IMR-90 (cell line): ENCODE measurements around the gene SLC12A8. TPM values are rescaled to one million over a fixed set of nuclear protein-coding genes. Genes with fewer than 3 reads are reported as not detected.

ENCODE experiments used
- ATAC-seq: fragments of 200-7000 bp; cut with Tn5 transposase; 2 replicates; pipeline ENCODE4 v1.9.1; 2020; ENCODE audit warnings: low read depth, mild to moderate bottlenecking, moderate library complexity
- BruUV-seq: library from RNA; stranded (reverse); fragments of 400-500 nt; replicated peaks from 2 replicates; lab custom pipeline; 2021; lab: Mats Ljungman, UMichigan
- CTCF ChIA-PET: fragments of 300-600 bp; formaldehyde crosslinking; extraction: SDS; loops from one replicate; lab custom pipeline; 2021; ENCODE audit warnings: antibody characterized with exemption; lab: Yijun Ruan, JAX
- POLR2A ChIA-PET: fragments of 300-600 bp; sonication (Branson Sonifier 250); formaldehyde crosslinking; loops from one replicate; lab custom pipeline; 2022; ENCODE audit warnings: antibody characterized with exemption; ENCODE audit not compliant: unreplicated experiment; lab: Charles Lee
- DNase-seq: peaks from one replicate; pipeline ENCODE4 v3.0.0; 2013
- H2AFZ ChIP-seq: replicated peaks from 2 replicates; pipeline ENCODE3; 2013; ENCODE audit warnings: low read length, mild to moderate bottlenecking; ENCODE audit not compliant: poor library complexity
- H2AK5ac ChIP-seq: 2 replicates; pipeline ENCODE4 v1.6.1; 2013; ENCODE audit warnings: low read depth, low read length, inconsistent platforms
- H2AK9ac ChIP-seq: replicated peaks from 2 replicates; pipeline ENCODE3; 2013; ENCODE audit warnings: mild to moderate bottlenecking, low read depth, low read length, moderate library complexity; ENCODE audit not compliant: poor library complexity
- H2BK120ac ChIP-seq: 2 replicates; pipeline ENCODE4 v1.6.1; 2013; ENCODE audit warnings: low read depth, low read length, inconsistent platforms
- H2BK15ac ChIP-seq: 3 replicates; pipeline ENCODE4 v1.6.1; 2013; ENCODE audit warnings: low read depth, low read length, inconsistent platforms
- H2BK20ac ChIP-seq: 2 replicates; pipeline ENCODE4 v1.6.1; 2013; ENCODE audit warnings: low read depth, mild to moderate bottlenecking, inconsistent platforms, low read length, moderate library complexity
- H2BK5ac ChIP-seq: 2 replicates; pipeline ENCODE4 v1.6.1; 2013; ENCODE audit warnings: mild to moderate bottlenecking, low read depth, low read length, inconsistent platforms; ENCODE audit not compliant: poor library complexity, severe bottlenecking
- H3K14ac ChIP-seq: replicated peaks from 2 replicates; pipeline ENCODE4 v1.6.1; 2013; ENCODE audit warnings: low read depth, low read length, inconsistent platforms
- H3K18ac ChIP-seq: 2 replicates; pipeline ENCODE4 v1.6.1; 2013; ENCODE audit warnings: low read depth, low read length, control low read depth
- H3K23ac ChIP-seq: 2 replicates; pipeline ENCODE4 v1.6.1; 2013; ENCODE audit warnings: low read depth, low read length, inconsistent platforms
- H3K27ac ChIP-seq: 2 replicates; pipeline ENCODE4 v1.5.1; 2013; ENCODE audit warnings: mild to moderate bottlenecking, control low read depth, low read length; ENCODE audit not compliant: insufficient read depth
- H3K27me3 ChIP-seq: 2 replicates; pipeline ENCODE4 v1.6.1; 2013; ENCODE audit warnings: low read length; ENCODE audit not compliant: control insufficient read depth, insufficient read depth
- H3K36me3 ChIP-seq: 2 replicates; pipeline ENCODE4 v1.6.1; 2013; ENCODE audit warnings: low read length, mixed read lengths; ENCODE audit not compliant: control insufficient read depth, insufficient read depth
- H3K4ac ChIP-seq: 2 replicates; pipeline ENCODE4 v1.6.1; 2013; ENCODE audit warnings: low read depth, low read length, inconsistent platforms
- H3K4me1 ChIP-seq: 2 replicates; pipeline ENCODE4 v1.6.1; 2013; ENCODE audit warnings: low read length, mixed read lengths; ENCODE audit not compliant: control insufficient read depth, insufficient read depth
- H3K4me2 ChIP-seq: 2 replicates; pipeline ENCODE4 v1.6.1; 2013; ENCODE audit warnings: low read depth, mild to moderate bottlenecking, control low read depth, low read length, moderate library complexity
- H3K4me3 ChIP-seq: 2 replicates; pipeline ENCODE4 v1.5.1; 2013; ENCODE audit warnings: low read depth, mild to moderate bottlenecking, control low read depth, low read length, moderate library complexity; ENCODE audit not compliant: insufficient read depth
- H3K56ac ChIP-seq: 2 replicates; pipeline ENCODE4 v1.6.1; 2013; ENCODE audit warnings: low read length, inconsistent platforms; ENCODE audit not compliant: insufficient read depth; ENCODE audit errors: extremely low read depth
- H3K79me1 ChIP-seq, 2 experiments: 2 replicates each; pipeline ENCODE4 v1.6.1; 2013; ENCODE audit warnings: low read length in 2 of 2, inconsistent platforms in 1 of 2, low read depth in 1 of 2
- H3K9ac ChIP-seq: 2 replicates; pipeline ENCODE4 v1.6.1; 2013; ENCODE audit warnings: low read depth, low read length, control low read depth
- H3K9me1 ChIP-seq: 2 replicates; pipeline ENCODE4 v1.6.1; 2013; ENCODE audit warnings: low read length, inconsistent platforms; ENCODE audit not compliant: insufficient read depth
- H3K9me3 ChIP-seq: 2 replicates; pipeline ENCODE4 v1.6.1; 2013; ENCODE audit warnings: low read length; ENCODE audit not compliant: control insufficient read depth, insufficient read depth
- H4K20me1 ChIP-seq: 2 replicates; pipeline ENCODE4 v1.6.1; 2013; ENCODE audit warnings: low read length, inconsistent platforms; ENCODE audit not compliant: insufficient read depth
- H4K5ac ChIP-seq: 2 replicates; pipeline ENCODE4 v1.6.1; 2013; ENCODE audit warnings: mild to moderate bottlenecking, low read depth, low read length, control low read depth
- H4K8ac ChIP-seq, 2 experiments: 2 replicates each; pipeline ENCODE4 v1.6.1; 2013; ENCODE audit warnings: low read depth in 2 of 2, low read length in 2 of 2, control low read depth in 1 of 2, inconsistent platforms in 1 of 2
- H4K91ac ChIP-seq: 2 replicates; pipeline ENCODE4 v1.6.1; 2013; ENCODE audit warnings: low read depth, low read length, inconsistent platforms; ENCODE audit not compliant: insufficient read depth
- BHLHE40 ChIP-seq: fragments of 150-350 bp; IDR thresholded peaks from 2 replicates; pipeline ENCODE4 v1.6.1; 2016; ENCODE audit warnings: mild to moderate bottlenecking, low read depth, low read length
- CEBPB ChIP-seq: IDR thresholded peaks from 2 replicates; pipeline ENCODE4 v1.6.1; 2012; ENCODE audit warnings: low read depth, low read length, improper control_type of control experiment
- CHD1 ChIP-seq: IDR thresholded peaks from 2 replicates; pipeline ENCODE4 v1.6.1; 2012; ENCODE audit warnings: low read depth, low read length, improper control_type of control experiment
- MXI1 ChIP-seq: IDR thresholded peaks from 2 replicates; pipeline ENCODE4 v1.6.1; 2012; ENCODE audit warnings: low read depth, mild to moderate bottlenecking, low read length, moderate library complexity, borderline replicate concordance
- NFE2L2 ChIP-seq: fragments of 150-350 bp; IDR thresholded peaks from 2 replicates; pipeline ENCODE4 v1.6.1; 2016; ENCODE audit warnings: low read depth, mild to moderate bottlenecking, low read length
- POLR2A ChIP-seq: IDR thresholded peaks from 2 replicates; pipeline ENCODE4 v1.6.1; 2012; ENCODE audit warnings: mild to moderate bottlenecking, low read depth, low read length
- RCOR1 ChIP-seq: IDR thresholded peaks from 2 replicates; pipeline ENCODE4 v1.6.1; 2012; ENCODE audit warnings: mild to moderate bottlenecking, low read length, improper control_type of control experiment; ENCODE audit not compliant: insufficient replicate concordance
- RFX5 ChIP-seq: IDR thresholded peaks from 2 replicates; pipeline ENCODE4 v1.8.0; 2012; ENCODE audit warnings: low read depth, mild to moderate bottlenecking, low read length, moderate library complexity
- WGBS, 2 experiments: methylation state at CpG; one replicate each; pipeline versions ENCODE4 v1.1.5 to v1.1.7; 2013; ENCODE audit warnings: missing lambda C conversion rate in 2 of 2; ENCODE audit not compliant: insufficient read length in 1 of 2; ENCODE audit errors: extremely low coverage in 2 of 2; 5-methylcytosine and 5-hydroxymethylcytosine counted together
- dilution Hi-C: fragments of 300-500 bp; cut with HindIII; formaldehyde crosslinking; loops from one replicate; pipeline ENCODE4 v1.14.3; 2018; ENCODE audit warnings: low sequenced_read_pairs; ENCODE audit not compliant: unreplicated experiment
- in situ Hi-C: fragments of 300-500 bp; cut with MboI; formaldehyde crosslinking; loops from 3 replicates; pipeline ENCODE4 v1.14.3; 2019; ENCODE audit warnings: low sequenced_read_pairs, inconsistent platforms, mixed read lengths
- intact Hi-C: fragments of 100-400 bp; cut with micrococcal nuclease; formaldehyde crosslinking; loops from 2 replicates; pipeline ENCODE4 v1.10.0; 2022
- polyA plus RNA-seq, 3 experiments: library from polyadenylated mRNA; depleted of rRNA; stranded (reverse); fragments of >200 nt; gene quantifications; 2 replicates each; pipeline ENCODE4 v1.2.3, GENCODE V29; 2012; ENCODE audit warnings: low replicate concordance in 1 of 3
- total RNA-seq: library from RNA; depleted of rRNA; stranded (reverse); fragments of >200 nt; gene quantifications from 2 replicates; pipeline ENCODE4 v1.2.3, GENCODE V29; 2012
- TF ChIP-seq, protein P1 (sequence below): fragments of 150-350 bp; IDR thresholded peaks from 2 replicates; pipeline ENCODE4 v1.6.1; 2016; ENCODE audit warnings: low read depth, mild to moderate bottlenecking, low read length, moderate library complexity, borderline replicate concordance
- TF ChIP-seq, protein P2 (sequence below): fragments of 150-350 bp; IDR thresholded peaks from 2 replicates; pipeline ENCODE4 v1.6.1; 2017; ENCODE audit warnings: mild to moderate bottlenecking, antibody characterized with exemption, low read length, low read depth
- TF ChIP-seq, protein P3 (sequence below): conservative IDR thresholded peaks from 2 replicates; pipeline ENCODE4 v1.5.1; 2012; ENCODE audit warnings: mild to moderate bottlenecking, low read depth, low read length, improper control_type of control experiment

SLC12A8 gene
- total and polyA plus RNA-seq, 2 of the 4 experiments (the other 2 are of a cell fraction), result 2.2 to 4.3 TPM

DNA sequence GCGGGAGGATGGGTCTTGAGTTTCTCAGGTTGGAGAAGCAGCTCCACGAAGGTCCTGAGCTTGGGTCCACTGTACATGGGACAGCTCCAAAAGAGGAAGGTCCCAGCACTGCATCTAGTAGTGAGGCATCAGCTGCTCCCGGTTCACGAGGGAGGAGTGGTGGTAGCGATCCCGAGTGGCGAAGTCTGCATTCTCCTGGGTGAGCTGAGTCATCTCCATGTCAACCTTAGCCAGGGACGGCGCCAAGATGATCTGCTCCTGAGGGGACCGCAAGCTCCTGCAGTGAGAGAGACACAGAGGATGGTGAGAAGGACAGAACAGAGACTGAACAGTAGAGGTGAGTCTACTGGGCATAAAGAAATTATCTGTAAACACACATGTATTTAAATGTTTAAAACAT, 128.8 kb downstream of the SLC12A8 start:
- H2BK120ac ChIP-seq, result peak overlapping the region; percentile 54; the same call in 1 of the 2 replicates
- 0 out of 3 replicates have a peak overlapping the region, but pooled peaks have one; percentile 84 for H2BK15ac ChIP-seq
- H3K4me1 ChIP-seq, result peaks cover 21% of the 10 kb centered on the region
- DNase-seq (no peak), ATAC-seq (no peak)
- H4K91ac ChIP-seq, result peak overlapping the region; percentile 68; the same call in 1 of the 2 replicates
- no peak overlapping the region for H3K14ac ChIP-seq
- intact Hi-C loops (no loop called here), dilution Hi-C loops (no loop called here), in situ Hi-C loops (no loop called here)
- H3K4me3 ChIP-seq, result no peak overlapping the region
- H3K4ac ChIP-seq, result peak overlapping the region; percentile 2
- H3K9ac ChIP-seq, result no peak overlapping the region
- H3K4me2 ChIP-seq, result no peak overlapping the region
- no peaks in the 10 kb centered on the region for H4K20me1 ChIP-seq
- H3K79me1 ChIP-seq, result no peaks in the 10 kb centered on the region
- 0 out of 2 replicates have a peak, but pooled peaks cover 3% of the 10 kb centered on the region for H3K9me3 ChIP-seq
- BruUV-seq, result no TSS peak
- peak overlapping the region; percentile 5; the same call in 1 of the 2 replicates for H2AK5ac ChIP-seq
- peak overlapping the region; percentile 46; the same call in 1 of the 2 replicates for H2BK20ac ChIP-seq
- WGBS, 2 experiments, result 90% methylated on average over 2 of the region's 10 CpGs; no CpG with 5 or more reads in 1 of the 2 experiments
- H3K56ac ChIP-seq, result no peak overlapping the region
- ChIA-PET POLR2A (no interaction called here), CTCF (interaction anchor here (0.5 kb wide), 1 partner anchor 198 kb away, joined by 5 read pairs; no protein-coding TSS in a partner anchor)
- H3K36me3 ChIP-seq, result no peaks in the 10 kb centered on the region; the same call in 1 of the 2 replicates
- H3K18ac ChIP-seq, result no peak overlapping the region
- peaks cover 20% of the 10 kb centered on the region for H3K9me1 ChIP-seq
- TF ChIP-seq NFE2L2, result no peak
- TF ChIP-seq, protein P1, sequence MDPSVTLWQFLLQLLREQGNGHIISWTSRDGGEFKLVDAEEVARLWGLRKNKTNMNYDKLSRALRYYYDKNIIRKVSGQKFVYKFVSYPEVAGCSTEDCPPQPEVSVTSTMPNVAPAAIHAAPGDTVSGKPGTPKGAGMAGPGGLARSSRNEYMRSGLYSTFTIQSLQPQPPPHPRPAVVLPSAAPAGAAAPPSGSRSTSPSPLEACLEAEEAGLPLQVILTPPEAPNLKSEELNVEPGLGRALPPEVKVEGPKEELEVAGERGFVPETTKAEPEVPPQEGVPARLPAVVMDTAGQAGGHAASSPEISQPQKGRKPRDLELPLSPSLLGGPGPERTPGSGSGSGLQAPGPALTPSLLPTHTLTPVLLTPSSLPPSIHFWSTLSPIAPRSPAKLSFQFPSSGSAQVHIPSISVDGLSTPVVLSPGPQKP, result no peak
- TF ChIP-seq, protein P2, sequence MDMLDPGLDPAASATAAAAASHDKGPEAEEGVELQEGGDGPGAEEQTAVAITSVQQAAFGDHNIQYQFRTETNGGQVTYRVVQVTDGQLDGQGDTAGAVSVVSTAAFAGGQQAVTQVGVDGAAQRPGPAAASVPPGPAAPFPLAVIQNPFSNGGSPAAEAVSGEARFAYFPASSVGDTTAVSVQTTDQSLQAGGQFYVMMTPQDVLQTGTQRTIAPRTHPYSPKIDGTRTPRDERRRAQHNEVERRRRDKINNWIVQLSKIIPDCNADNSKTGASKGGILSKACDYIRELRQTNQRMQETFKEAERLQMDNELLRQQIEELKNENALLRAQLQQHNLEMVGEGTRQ, result no peak
- no peak for TF ChIP-seq POLR2A
- no peak for TF ChIP-seq CEBPB
- TF ChIP-seq, protein P3, sequence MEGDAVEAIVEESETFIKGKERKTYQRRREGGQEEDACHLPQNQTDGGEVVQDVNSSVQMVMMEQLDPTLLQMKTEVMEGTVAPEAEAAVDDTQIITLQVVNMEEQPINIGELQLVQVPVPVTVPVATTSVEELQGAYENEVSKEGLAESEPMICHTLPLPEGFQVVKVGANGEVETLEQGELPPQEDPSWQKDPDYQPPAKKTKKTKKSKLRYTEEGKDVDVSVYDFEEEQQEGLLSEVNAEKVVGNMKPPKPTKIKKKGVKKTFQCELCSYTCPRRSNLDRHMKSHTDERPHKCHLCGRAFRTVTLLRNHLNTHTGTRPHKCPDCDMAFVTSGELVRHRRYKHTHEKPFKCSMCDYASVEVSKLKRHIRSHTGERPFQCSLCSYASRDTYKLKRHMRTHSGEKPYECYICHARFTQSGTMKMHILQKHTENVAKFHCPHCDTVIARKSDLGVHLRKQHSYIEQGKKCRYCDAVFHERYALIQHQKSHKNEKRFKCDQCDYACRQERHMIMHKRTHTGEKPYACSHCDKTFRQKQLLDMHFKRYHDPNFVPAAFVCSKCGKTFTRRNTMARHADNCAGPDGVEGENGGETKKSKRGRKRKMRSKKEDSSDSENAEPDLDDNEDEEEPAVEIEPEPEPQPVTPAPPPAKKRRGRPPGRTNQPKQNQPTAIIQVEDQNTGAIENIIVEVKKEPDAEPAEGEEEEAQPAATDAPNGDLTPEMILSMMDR, result no peak
- TF ChIP-seq BHLHE40, result no peak
- TF ChIP-seq RCOR1, result no peak
- no peak for TF ChIP-seq CHD1
- no peak for TF ChIP-seq MXI1
- no peak for TF ChIP-seq RFX5
- H3K27me3 ChIP-seq, result no peaks in the 10 kb centered on the region
- H3K23ac ChIP-seq, result no peak overlapping the region
- H2BK5ac ChIP-seq, result no peak overlapping the region
- H2AFZ ChIP-seq, result no peak overlapping the region
- no peak overlapping the region for H4K5ac ChIP-seq
- no peak overlapping the region for H3K27ac ChIP-seq
- H4K8ac ChIP-seq, result no peak overlapping the region
- no peak overlapping the region for H2AK9ac ChIP-seq
